ENCODE measurements around the gene PIK3R5. TPM values are rescaled to one million over a fixed set of nuclear protein-coding genes. Genes with fewer than 3 reads are reported as not detected.

The PIK3R5 gene
- total RNA-seq, 1 experiment from 2014 or later: 5.9 TPM

DNA sequence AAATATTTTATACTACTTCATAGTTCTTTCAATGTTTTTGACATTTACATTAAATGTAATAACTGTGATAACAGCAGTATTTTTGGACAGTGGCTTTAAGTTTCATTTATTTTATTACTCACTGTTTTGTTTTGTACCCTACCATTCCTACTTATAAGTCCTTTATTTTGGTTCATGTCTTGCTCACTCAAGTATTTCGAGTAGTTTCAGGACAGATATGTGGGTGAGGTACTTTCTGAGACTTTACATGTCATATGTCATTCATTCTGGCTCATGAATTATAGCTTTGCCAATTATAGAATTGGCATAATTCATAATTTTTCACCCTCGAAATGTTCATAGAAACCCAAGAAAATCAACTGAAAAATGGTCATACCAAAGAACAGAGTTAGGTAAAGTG lies 44.4 kb downstream of the PIK3R5 start:
- ChIA-PET POLR2A (no interaction called here), CTCF (no interaction called here)
- no peak for ATAC-seq

More for the DNA sequence above, 44.4 kb downstream of the PIK3R5 start:
- H3K4me3 Mint-ChIP-seq: no peak overlapping the region
- no peak overlapping the region for H3K27ac Mint-ChIP-seq
- H3K27me3 Mint-ChIP-seq (ENCODE audit: low read depth): peaks cover 8% of the 10 kb centered on the region; the same call in 1 of the 2 replicates
- no peak for TF ChIP-seq IRF2 (CRISPR knock-in tag; IDR thresholded peaks at IDR 0.05; ENCODE audit: borderline replicate concordance, low read depth)
- TF ChIP-seq ATF1 (CRISPR knock-in tag; IDR thresholded peaks at IDR 0.05): no peak
- no peak for TF ChIP-seq AFF4 (CRISPR knock-in tag; IDR thresholded peaks at IDR 0.05; ENCODE audit: borderline replicate concordance)
- no peak for TF ChIP-seq ESRRA (CRISPR knock-in tag; IDR thresholded peaks at IDR 0.05; ENCODE audit: borderline replicate concordance)
- no peak for TF ChIP-seq CTCF (IDR thresholded peaks at IDR 0.05)
- TF ChIP-seq FOXP4 (CRISPR knock-in tag; IDR thresholded peaks at IDR 0.05): no peak
- no peak for TF ChIP-seq ZMAT4 (CRISPR knock-in tag; IDR thresholded peaks at IDR 0.05)
- no peak for TF ChIP-seq PRRX2 (CRISPR knock-in tag; IDR thresholded peaks at IDR 0.05)
- no peak for TF ChIP-seq MXD4 (CRISPR knock-in tag; IDR thresholded peaks at IDR 0.05; ENCODE audit: borderline replicate concordance)
- TF ChIP-seq ETV6 (CRISPR knock-in tag; IDR thresholded peaks at IDR 0.05): no peak
- TF ChIP-seq TEAD1 (CRISPR knock-in tag; IDR thresholded peaks at IDR 0.05): no peak
- TF ChIP-seq MAX (CRISPR knock-in tag; IDR thresholded peaks at IDR 0.05): no peak
- TF ChIP-seq ARID4B (CRISPR knock-in tag; IDR thresholded peaks at IDR 0.05; ENCODE audit: borderline replicate concordance): no peak
- no peak for TF ChIP-seq ZNF416 (CRISPR knock-in tag; IDR thresholded peaks at IDR 0.05)
- no peaks in the 10 kb centered on the region for H3K4me1 Mint-ChIP-seq
- H3K9me3 Mint-ChIP-seq: peaks cover 34% of the 10 kb centered on the region
- H3K36me3 Mint-ChIP-seq: peaks cover 10% of the 10 kb centered on the region
- DNase-seq (ENCODE audit: low spot score): no peak

Measured in WTC11 (cell line).